GM12878 (cell line): ENCODE results near the gene CCL16.
"Not testable (repeated sequence)": the region's sequence is repeated elsewhere in the genome, so short reads cannot be mapped to it uniquely, and the experiment has no call there.

ENCODE experiments used
- CBFB ChIP-seq: IDR thresholded peaks from 2 replicates; pipeline ENCODE4 v1.6.1; 2016; ENCODE audit warnings: antibody characterized with exemption, low read depth
- CEBPB ChIP-seq, 2 experiments: fragments of 150-350 bp in 1 of 2; IDR thresholded peaks; 2 replicates each; pipeline ENCODE4 v1.6.1; 2012 to 2014; ENCODE audit warnings: low read depth in 2 of 2, low read length in 2 of 2, borderline replicate concordance in 1 of 2, inconsistent platforms in 1 of 2
- CHD2 ChIP-seq: IDR thresholded peaks from 2 replicates; pipeline ENCODE4 v1.6.1; 2011; ENCODE audit warnings: low read depth, low read length, improper control_type of control experiment, borderline replicate concordance
- FOXM1 ChIP-seq: IDR thresholded peaks from 2 replicates; pipeline ENCODE4 v1.6.1; 2012; ENCODE audit warnings: low read depth, mild to moderate bottlenecking, inconsistent platforms, low read length, moderate library complexity
- TCF7 ChIP-seq: IDR thresholded peaks from 2 replicates; pipeline ENCODE4 v1.6.1; 2014; ENCODE audit warnings: antibody characterized with exemption, borderline replicate concordance
- ZBTB33 ChIP-seq: fragments of 450-650 bp; IDR thresholded peaks from 2 replicates; pipeline ENCODE4 v1.6.1; 2017; ENCODE audit warnings: mild to moderate bottlenecking
- ZNF384 ChIP-seq: IDR thresholded peaks from 2 replicates; pipeline ENCODE4 v1.6.1; 2012; ENCODE audit warnings: low read depth, mild to moderate bottlenecking, low read length, improper control_type of control experiment, borderline replicate concordance
- ZSCAN29 ChIP-seq: fragments of 450-650 bp; IDR thresholded peaks from 2 replicates; pipeline ENCODE4 v1.6.1; 2017; ENCODE audit warnings: mild to moderate bottlenecking, moderate library complexity
- TF ChIP-seq, protein P1 (sequence below), 3 experiments: IDR thresholded peaks in 2 of 3; conservative IDR thresholded peaks in 1 of 3; 2 replicates each; pipeline ENCODE4 v1.5.1; 2011; ENCODE audit warnings: low read depth in 3 of 3, low read length in 3 of 3, mild to moderate bottlenecking in 3 of 3, control low read depth in 2 of 3, moderate library complexity in 2 of 3, inconsistent platforms in 1 of 3, mixed read lengths in 1 of 3; ENCODE audit not compliant: control insufficient read depth in 2 of 3, insufficient read depth in 1 of 3; ENCODE audit errors: extremely low read depth in 1 of 3

DNA sequence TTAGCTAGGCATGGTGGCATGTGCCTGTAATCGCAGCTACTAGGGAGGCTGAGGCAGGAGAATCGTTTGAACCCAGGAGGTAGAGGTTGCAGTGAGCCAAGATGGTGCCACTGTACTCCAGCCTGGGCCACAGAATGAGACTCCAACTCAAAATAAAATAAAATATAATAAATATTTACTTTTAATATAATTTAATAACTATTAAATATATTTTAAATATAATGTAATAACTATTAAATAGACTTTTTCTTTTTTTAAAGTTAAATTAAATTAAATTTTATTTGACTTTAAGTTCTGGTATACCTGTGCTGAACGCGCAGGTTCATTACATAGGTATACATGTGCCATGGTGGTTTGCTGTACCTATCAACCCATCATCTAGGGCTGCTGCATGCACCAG, 34.6 kb upstream of the CCL16 start:
- not testable (repeated sequence) for TF ChIP-seq TCF7; CBFB; CHD2; FOXM1; ZNF384; ZBTB33; CEBPB (IDR thresholded peaks at IDR 0.05; ENCODE audit: borderline replicate concordance in 1 of 2, low read depth in 2 of 2, low read length in 2 of 2); ZSCAN29
- TF ChIP-seq, protein P1, sequence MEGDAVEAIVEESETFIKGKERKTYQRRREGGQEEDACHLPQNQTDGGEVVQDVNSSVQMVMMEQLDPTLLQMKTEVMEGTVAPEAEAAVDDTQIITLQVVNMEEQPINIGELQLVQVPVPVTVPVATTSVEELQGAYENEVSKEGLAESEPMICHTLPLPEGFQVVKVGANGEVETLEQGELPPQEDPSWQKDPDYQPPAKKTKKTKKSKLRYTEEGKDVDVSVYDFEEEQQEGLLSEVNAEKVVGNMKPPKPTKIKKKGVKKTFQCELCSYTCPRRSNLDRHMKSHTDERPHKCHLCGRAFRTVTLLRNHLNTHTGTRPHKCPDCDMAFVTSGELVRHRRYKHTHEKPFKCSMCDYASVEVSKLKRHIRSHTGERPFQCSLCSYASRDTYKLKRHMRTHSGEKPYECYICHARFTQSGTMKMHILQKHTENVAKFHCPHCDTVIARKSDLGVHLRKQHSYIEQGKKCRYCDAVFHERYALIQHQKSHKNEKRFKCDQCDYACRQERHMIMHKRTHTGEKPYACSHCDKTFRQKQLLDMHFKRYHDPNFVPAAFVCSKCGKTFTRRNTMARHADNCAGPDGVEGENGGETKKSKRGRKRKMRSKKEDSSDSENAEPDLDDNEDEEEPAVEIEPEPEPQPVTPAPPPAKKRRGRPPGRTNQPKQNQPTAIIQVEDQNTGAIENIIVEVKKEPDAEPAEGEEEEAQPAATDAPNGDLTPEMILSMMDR (IDR thresholded peaks at IDR 0.05 in 2 of 3, conservative IDR thresholded peaks at IDR 0.05 in 1 of 3; ENCODE audit: control insufficient read depth in 2 of 3, extremely low read depth in 1 of 3, insufficient read depth in 1 of 3, low read depth in 3 of 3, low read length in 3 of 3) = not testable (repeated sequence)
